NT2/D1 (cell line): ENCODE measurements around the gene KIF13A.

Source experiments
- DNase-seq: peaks from one replicate; pipeline ENCODE4 v3.0.0-alpha.2; 2011; ENCODE audit warnings: low read depth, low spot score
- H3K27me3 ChIP-seq: 2 replicates; pipeline ENCODE4 v1.6.0; 2011; ENCODE audit warnings: mild to moderate bottlenecking; ENCODE audit not compliant: insufficient read length, insufficient read depth
- H3K36me3 ChIP-seq: 2 replicates; pipeline ENCODE4 v1.6.1; 2011; ENCODE audit warnings: mild to moderate bottlenecking, low read length, mixed read lengths; ENCODE audit not compliant: insufficient read depth, insufficient read length
- H3K4me1 ChIP-seq: 2 replicates; pipeline ENCODE4 v1.5.1; 2011; ENCODE audit not compliant: insufficient read depth, insufficient read length
- H3K4me3 ChIP-seq: 2 replicates; pipeline ENCODE4 v1.5.1; 2011; ENCODE audit warnings: low read depth; ENCODE audit not compliant: insufficient read length
- H3K9ac ChIP-seq: 2 replicates; pipeline ENCODE4 v1.6.0; 2011; ENCODE audit warnings: low read depth; ENCODE audit not compliant: insufficient read length
- H3K9me3 ChIP-seq: 2 replicates; pipeline ENCODE4 v1.5.1; 2011; ENCODE audit warnings: mild to moderate bottlenecking, low read length; ENCODE audit not compliant: insufficient read depth
- SUZ12 ChIP-seq: IDR thresholded peaks from 2 replicates; pipeline ENCODE4 v1.6.1; 2011; ENCODE audit not compliant: insufficient read length, insufficient read depth; ENCODE audit errors: extremely low read depth
- YY1 ChIP-seq: IDR thresholded peaks from 2 replicates; pipeline ENCODE4 v1.6.1; 2011; ENCODE audit not compliant: insufficient read length, insufficient read depth
- ZNF274 ChIP-seq: IDR thresholded peaks from 2 replicates; pipeline ENCODE4 v1.6.1; 2011; ENCODE audit warnings: mild to moderate bottlenecking, low read depth, low read length

KIF13A gene

GRCh38 chr6:17709476-17709875 is 278.0 kb downstream of the KIF13A start:
- TF ChIP-seq ZNF274: no peak
- no peak for TF ChIP-seq SUZ12
- no peak for TF ChIP-seq YY1
- no peaks in the 10 kb centered on the region for H3K4me1 ChIP-seq
- H3K9me3 ChIP-seq: no peaks in the 10 kb centered on the region
- no peak overlapping the region for H3K4me3 ChIP-seq
- H3K27me3 ChIP-seq: no peaks in the 10 kb centered on the region
- no peak for DNase-seq
- no peaks in the 10 kb centered on the region for H3K36me3 ChIP-seq
- H3K9ac ChIP-seq: no peak overlapping the region
